Adipocyte (in vitro differentiated cells): ENCODE data around the gene PSMD2.

ENCODE experiments used
- DNase-seq: peaks from one replicate; pipeline ENCODE4 v3.0.0-alpha.2; 2015; ENCODE audit warnings: low read depth
- H3K27me3 ChIP-seq: replicated peaks from 2 replicates; pipeline ENCODE4 v1.7.0; 2013; ENCODE audit warnings: mild to moderate bottlenecking, low read length, moderate library complexity; ENCODE audit not compliant: control insufficient read depth, insufficient read depth
- H3K36me3 ChIP-seq: 2 replicates; pipeline ENCODE4 v1.7.0; 2013; ENCODE audit warnings: low read length, mild to moderate bottlenecking, moderate library complexity; ENCODE audit not compliant: control insufficient read depth, insufficient read depth, severe bottlenecking
- H3K4me1 ChIP-seq: 2 replicates; pipeline ENCODE4 v1.7.0; 2013; ENCODE audit warnings: mild to moderate bottlenecking, low read length, moderate library complexity; ENCODE audit not compliant: control insufficient read depth, insufficient read depth
- H3K4me3 ChIP-seq: 2 replicates; pipeline ENCODE4 v1.7.0; 2013; ENCODE audit warnings: mild to moderate bottlenecking, low read length, moderate library complexity
- H3K9ac ChIP-seq: 2 replicates; pipeline ENCODE4 v1.7.0; 2013; ENCODE audit warnings: mild to moderate bottlenecking, low read length, moderate library complexity
- H3K9me3 ChIP-seq: 2 replicates; pipeline ENCODE4 v1.7.0; 2013; ENCODE audit warnings: mild to moderate bottlenecking, low read length, moderate library complexity; ENCODE audit not compliant: control insufficient read depth

Gene PSMD2

GRCh38 chr3:184354754-184355153 lies 55.7 kb downstream of the PSMD2 start:
- Histone ChIP-seq H3K36me3 (peaks cover 8% of the 10 kb centered on the region), H3K27me3 (no peaks in the 10 kb centered on the region), H3K4me1 (peaks cover 8% of the 10 kb centered on the region), H3K9me3 (no peaks in the 10 kb centered on the region), H3K4me3 (no peak overlapping the region), H3K9ac (no peak overlapping the region)
- DNase-seq = no peak

DNA sequence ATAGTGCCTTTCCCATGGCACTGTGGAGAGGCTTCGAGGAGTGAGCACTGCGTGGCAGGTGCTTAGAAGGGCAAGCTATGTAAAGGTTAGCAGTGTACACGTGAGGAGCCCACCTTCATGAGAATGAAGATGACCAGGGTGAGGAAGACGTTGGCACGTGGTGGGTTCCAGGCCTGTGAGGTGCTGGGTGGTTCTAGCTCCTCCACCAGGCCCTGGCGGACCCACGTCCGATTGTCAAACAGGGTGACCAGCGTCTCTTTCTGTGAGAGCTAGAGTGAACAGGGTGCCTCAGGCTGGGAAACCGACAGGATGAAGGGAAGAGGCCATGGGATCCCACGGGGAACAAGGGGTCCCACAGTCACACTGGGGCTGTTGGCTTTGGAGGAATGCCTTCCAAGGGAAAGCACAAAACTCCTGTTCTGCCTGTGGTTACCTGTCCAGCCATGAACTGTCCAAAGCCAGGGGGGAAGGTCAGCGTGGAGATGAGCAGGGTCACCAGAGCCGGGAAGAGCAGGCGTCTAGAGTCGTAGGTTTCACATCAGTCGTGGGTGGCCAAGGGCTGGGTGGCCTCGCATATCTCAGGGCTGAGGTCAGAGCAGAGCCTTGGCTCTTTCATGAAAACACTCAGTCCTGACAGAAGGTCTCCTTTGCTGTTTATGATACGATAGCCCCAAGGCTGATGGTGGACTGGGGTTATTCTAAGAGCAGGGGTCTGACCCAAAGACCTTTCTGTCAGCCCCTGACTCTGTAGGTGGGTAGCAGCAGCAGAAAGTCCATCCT lies 56.4 kb downstream of the PSMD2 start:
- Histone ChIP-seq H3K4me1 (peaks cover 10% of the 10 kb centered on the region), H3K4me3 (no peak overlapping the region), H3K9me3 (no peaks in the 10 kb centered on the region), H3K9ac (no peak overlapping the region), H3K27me3 (no peaks in the 10 kb centered on the region), H3K36me3 (peaks cover 8% of the 10 kb centered on the region)
- DNase-seq = no peak

GRCh38 chr3:184357248-184358123 lies 58.4 kb downstream of the PSMD2 start:
- Histone ChIP-seq H3K27me3 (no peaks in the 10 kb centered on the region), H3K4me3 (no peak overlapping the region), H3K4me1 (peaks cover 17% of the 10 kb centered on the region), H3K9ac (no peak overlapping the region), H3K9me3 (no peaks in the 10 kb centered on the region), H3K36me3 (peaks cover 8% of the 10 kb centered on the region)
- no peak for DNase-seq

DNA sequence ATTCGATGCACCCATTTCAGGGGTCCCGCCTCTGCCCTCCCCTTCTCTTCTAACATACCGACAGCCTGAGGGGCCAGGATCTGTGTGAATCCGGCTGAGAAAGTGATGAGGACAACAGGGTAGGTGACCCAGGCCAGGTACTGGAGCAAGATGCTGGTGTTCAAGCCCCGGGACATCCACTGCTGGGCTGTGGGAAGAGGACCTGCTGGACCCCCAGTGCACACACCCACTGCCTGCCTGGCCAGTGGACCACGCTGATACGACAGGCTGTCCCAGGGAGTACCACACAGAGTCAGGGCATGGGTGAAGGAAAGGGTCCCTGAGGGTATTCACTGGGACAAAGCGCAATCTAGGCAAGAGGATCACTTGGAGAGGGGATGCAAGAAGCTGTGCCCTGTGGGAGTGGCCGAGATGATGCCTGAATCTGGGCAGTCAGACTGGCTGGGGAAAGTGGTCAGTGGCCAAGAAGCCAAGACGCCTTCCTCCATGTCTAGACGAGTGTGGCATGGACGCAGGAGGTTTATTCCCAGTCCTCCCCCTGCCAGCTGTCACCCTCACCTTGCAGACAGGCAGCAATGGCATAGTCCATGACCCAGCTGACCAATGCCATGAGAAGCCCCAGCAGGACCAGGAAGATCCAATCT lies 59.2 kb downstream of the PSMD2 start:
- Histone ChIP-seq H3K4me1 (peaks cover 17% of the 10 kb centered on the region), H3K4me3 (no peak overlapping the region), H3K9me3 (no peaks in the 10 kb centered on the region), H3K36me3 (peaks cover 8% of the 10 kb centered on the region), H3K27me3 (no peaks in the 10 kb centered on the region), H3K9ac (no peak overlapping the region)
- no peak for DNase-seq
